NCI-H69 (cell line): Measurements from ENCODE around the gene LRRIQ1.
"Not testable (repeated sequence)": the region's sequence is repeated elsewhere in the genome, so short reads cannot be mapped to it uniquely, and the experiment has no call there.

Source experiments
- DNase-seq: peaks from one replicate; lab custom pipeline; 2025; lab: John Stamatoyannopoulos, UW

The LRRIQ1 gene, protein sequence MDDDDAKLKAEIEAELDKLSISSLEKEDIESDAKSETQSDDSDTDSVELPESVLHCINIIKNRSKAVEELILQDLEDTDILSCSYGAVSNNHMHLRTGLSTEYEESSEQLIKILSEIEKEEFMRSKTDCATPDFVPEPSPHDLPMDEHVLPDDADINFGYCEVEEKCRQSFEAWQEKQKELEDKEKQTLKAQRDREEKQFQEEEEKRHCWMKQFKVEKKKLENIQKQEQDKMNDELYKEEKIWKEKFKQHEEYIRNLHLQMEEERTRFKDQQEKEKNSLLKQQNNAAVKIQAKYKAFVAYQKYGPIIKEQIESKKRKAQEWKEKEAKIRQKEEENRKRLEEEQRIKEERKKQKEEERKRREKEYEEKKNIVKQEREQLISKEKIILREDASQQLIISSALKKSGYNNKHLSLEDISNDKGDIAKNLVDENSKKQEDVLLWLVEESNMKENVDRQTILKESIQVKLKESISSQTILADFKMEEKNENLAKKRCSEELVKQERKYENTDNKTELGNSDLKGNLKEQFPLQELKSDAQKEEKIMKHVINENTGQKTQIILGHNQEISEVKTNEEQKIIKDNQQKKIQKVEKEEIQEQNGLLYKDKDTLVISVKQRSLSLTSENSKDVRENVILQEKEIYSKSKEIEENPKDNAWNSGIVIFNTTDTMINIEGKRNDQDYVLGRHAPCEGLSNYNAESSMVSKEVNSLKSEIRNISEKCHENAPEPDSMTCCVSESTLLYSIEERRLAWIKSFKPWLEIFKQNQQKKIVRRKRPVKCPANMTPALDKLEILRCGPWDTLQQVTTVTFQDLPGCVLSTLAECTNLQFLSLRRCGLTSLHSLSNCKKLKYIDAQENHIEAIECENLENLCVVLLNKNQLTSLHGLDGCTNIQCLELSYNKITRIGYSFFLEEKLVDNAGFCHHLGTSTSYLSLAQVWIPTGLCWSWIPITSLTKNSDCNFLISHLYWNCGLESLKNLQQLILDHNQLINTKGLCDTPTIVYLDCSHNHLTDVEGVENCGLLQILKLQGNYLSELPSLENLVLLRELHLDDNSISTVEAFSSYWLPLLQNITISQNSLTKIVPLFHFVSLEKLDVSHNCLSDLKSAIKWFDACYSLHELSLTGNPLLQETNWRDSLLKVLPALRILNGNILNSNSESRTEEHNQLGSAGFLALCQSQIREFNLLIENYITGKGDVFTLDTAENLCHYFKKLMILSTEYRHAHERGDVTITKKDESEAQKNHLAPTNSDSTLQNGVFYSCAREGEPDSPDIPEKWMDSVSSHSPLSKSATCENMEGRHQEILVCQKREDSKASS (N-terminal part only)

DNA sequence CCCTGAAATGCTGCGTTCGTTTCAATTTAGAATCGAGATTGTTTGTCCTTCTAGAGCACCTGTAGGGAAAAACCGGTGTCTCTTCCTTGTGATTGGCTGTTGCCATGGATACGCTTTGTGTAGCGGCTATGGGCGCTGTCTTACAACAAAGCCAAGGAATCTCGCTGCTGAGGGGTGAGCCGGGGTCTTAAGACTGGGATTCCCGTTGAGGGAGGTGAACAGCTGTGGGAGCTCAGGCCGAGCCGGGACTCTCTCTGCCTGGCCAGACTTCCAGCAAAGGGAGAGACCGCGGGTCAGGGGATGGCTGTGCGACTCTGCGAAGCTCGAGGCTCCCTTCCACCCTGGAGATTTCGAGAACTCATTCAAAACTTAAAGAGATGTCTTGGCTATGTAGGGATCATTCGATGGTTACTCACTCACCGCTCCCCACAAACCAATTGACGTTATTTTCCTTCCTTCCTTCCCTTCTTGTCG lies at the start of gene LRRIQ1, which contains the start of gene TSPAN19:
TSS of gene LRRIQ1 (plus strand) at position 118 of the 474 bp plus-strand sequence. CDS start 1,826 bp downstream, outside the sequence.
TSS of gene TSPAN19 (minus strand) at position 44 of the 474 bp plus-strand sequence. CDS start 6,331 bp downstream, outside the sequence.
- DNase-seq = peak; percentile 97

DNA sequence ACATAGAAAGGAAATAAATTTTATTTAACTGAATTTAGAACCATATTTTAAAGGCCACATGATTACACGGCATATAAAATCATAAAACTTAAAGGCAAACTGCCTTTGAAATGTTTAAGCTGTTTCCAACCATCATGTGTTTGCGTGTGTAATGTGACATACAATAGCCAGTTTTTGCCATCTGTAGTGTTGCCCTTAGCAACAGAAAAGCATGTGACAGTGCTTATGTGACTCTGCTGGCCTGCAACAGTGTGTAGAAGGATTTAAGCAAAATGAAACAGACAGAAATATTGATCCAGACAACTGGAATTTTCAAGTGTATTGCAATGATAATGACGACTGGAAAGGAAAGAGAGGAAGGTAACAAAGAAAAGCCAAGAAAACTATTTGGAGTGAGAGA lies 49.6 kb upstream of the LRRIQ1 start:
- peak; percentile 66 for DNase-seq

DNA sequence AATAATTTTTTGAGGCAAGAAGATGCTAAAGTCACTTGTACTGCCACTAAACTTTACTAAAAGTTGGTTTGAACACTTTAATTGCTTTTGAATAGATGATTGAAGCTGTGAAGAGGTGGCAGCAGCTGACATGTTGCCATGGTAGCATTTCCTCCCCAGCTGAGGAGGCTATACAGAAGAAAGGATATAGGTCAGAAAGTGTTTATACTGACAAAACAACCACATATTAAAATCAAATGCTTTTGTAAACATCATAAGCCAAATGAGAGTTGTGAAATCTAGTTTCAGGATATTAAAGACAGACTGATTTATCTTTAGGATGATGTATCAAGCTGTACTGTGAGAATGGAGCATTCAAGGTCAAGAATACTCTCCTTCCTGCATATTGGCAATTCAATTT lies 41.7 kb upstream of the LRRIQ1 start:
- peak; percentile 46 for DNase-seq

DNA sequence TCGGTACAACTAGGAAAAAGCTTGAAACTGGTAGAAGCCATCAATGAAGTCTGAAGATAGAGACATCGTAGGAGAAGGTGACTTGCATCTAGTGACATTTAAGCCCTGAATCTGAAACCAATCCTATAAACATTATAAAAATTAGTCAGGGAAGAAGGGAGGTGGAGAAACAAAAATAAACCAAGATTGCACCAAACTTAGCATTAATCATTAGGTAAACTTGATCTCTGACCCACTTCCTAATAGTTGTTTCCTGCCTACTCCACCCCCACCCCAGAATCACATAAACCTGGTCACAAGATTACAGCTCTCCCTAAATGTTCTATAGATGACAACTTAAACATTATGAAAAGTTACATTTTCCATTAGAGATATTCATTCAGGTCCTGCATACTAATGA lies 40.5 kb upstream of the LRRIQ1 start:
- DNase-seq = no peak

DNA sequence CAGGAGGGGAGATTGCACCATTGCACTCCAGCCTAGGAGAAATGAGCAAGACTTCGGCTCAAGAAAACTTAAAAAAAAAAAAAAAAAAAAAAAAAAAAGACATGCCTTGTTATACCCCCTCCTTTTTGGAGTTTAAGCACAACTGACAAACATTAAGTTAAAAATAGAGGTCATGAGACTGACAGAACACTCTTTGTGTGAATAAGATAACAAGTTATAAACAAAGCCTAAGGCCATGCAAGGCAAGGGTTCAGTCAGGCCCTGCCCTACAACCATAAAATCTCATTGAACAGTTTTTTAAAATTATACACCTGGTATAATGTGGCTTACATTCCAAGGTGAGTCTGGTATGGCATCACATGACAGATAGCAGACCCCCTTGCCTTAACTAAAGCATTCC lies 39.4 kb upstream of the LRRIQ1 start:
- DNase-seq = no peak

DNA sequence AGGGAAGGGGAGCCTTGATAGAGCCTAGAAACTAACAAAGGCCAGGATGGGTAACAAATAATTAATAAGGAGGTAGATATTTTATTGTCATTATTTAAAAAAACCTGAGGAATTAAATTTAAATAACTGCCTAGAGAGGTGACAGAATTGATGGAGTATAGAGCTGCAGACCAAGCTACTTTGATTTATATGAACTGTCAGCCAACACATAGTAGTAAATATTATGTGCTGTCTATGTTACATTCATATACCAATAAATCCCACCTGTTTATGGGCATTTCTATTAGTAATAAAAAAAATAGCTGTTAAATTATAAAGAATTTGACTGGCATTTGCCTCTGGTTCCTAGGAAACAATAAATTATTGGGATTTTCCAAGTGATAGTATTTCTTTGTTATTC lies 37.8 kb upstream of the LRRIQ1 start:
- no peak for DNase-seq

DNA sequence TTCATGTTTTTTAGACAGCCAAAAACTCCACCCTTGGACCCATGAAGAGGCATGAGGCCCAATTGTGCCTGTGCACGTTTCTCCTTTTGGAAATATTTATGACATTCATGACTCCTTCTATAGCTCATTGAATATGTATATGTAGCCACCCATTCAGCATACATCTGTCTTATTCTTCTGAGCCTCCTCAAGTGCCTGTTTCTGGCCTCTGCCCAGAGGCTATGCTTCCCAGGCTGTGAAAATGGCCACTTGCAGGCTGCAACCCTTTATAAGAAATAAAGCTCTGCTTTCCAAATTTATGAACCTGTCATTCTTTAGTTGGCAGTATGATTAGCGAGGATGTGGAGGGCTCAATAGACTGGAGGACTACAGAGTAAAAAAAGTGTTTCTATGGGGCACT lies 35.4 kb upstream of the LRRIQ1 start:
- no peak for DNase-seq

DNA sequence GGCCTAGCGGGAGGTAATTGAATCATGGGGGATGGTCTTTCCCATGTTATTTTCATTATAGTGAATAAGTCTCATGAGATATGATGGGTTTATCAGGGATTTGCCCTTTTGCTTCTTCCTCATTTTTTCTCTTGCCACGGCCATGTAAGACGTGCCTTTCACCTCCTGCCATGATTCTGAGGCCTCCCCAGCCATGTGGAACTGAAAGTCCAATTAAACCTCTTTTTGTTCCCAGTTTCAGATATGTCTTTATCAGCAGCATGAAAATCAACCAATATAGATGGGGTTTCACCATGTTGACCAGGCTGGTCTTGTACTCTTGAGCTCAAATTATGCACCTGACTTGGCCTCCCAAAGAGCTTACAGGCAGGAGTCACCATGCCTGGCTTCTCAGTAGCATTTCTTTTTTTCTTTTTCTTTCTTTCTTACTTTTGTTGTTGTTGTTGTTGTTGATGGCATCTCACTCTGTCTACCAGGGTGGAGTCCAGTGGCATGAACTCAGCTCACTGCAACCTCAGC lies 33.3 kb upstream of the LRRIQ1 start:
- DNase-seq = no peak

DNA sequence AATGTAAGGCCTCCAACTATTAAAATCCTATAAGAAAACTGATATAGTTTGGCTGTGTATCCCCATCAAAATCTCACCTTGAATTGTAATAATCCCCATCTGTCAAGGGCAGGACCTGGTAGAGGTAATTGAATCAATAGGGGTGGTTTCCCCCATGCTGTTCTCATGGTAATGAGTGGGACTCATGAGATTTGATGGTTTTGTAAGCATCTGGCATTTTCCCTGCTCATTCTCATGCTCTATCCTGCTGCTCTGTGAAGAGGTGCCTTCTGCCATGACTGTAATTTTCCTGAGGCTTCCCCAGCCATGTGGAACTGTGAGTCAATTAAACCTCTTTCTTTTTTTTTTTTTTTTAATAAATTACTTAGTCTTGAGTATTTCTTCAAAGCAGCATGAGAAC lies 31.9 kb upstream of the LRRIQ1 start:
- DNase-seq = peak; percentile 55

DNA sequence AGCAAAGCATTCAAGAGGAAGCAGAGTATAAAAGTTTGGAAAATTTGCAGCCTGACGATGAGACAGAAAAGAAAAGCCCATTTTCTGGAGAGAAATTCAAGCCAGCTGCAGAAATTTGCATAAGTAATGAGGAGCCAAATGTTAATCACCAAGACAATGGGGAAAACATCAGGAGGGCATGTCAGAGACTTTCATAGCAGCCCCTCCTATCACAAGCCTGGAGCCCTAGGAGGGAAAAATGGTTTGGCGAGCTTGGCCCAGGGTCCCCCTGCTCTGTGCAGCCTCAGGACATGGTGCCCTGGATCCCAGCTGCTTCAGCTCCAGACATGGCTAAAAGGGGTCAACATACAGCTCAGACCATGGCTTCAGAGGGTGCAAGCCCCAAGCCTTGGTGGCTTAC lies 31.1 kb upstream of the LRRIQ1 start:
- DNase-seq = not testable (repeated sequence)

DNA sequence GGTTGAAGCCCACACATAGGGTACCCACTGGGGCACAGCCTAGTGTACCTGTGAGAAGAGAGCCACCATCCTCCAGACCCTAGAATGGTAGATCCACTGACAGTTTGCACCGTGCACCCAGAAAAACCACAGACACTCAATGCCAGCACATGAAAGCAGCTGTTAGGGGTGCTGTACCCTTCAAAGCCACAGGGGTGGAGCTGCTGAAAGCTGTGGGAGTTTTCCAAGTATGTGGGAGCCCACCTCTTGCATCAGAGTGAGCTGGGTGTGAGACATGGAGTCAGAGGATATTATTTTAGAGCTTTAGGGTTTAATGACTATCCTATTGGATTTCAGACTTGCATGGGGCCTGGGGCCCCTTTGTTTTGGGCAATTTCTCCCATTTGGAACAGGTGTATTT lies 30.5 kb upstream of the LRRIQ1 start:
- DNase-seq = no peak

DNA sequence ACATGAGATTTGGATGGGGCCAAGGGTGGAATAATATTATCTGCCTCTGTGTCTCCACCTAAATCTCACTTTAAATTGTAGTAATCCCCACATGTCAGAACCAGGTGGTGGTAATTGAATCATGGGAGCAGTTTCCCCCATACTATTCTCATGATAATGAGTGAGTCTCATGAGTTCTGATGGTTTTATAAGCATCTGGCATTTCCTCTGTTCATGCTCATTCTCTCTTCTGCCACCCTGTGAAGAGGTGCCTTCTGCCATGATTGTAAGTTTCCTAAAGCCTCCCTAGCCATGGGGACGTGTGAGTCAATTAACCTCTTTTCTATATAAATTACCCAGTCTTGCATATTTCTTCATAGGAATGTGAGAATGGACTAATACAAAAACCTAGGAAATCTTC lies 29.9 kb upstream of the LRRIQ1 start:
- no peak for DNase-seq

DNA sequence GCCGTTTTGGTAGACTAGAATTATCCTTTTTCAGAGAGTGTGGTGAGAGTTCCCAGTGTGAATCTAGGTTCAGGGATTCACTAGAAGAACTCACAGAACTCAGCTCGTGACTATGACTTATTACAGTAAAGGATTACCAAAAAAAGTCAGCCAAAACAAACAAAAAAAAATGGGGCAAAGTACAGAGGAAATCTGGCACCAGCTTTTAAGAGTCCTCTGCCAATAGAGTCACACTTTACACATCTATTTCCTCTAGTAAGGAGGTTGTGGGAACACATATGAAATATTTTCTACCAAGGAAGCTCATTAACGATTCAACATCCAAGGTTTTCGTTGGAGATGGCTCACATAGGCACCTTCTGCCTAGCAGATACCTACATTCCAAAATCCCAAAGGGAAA lies 28.3 kb upstream of the LRRIQ1 start:
- DNase-seq = no peak

DNA sequence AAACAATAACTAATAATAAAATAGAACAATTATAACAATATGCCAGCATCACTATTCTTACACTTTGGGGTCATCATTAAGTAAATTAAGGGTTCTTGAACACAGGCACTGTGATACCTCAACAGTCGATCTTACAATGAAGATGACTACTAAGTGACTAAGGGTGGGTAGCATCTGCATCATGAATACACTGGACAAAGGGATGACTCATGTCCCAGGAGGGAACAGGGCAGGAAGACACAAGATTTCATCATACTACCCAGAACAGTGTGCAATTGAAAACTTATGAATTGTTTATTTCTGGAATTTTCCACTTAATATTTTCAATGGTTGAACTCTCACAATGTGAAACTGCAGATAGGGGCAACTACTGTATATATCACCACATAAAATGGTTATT lies 19.7 kb upstream of the LRRIQ1 start:
- peak; percentile 38 for DNase-seq

DNA sequence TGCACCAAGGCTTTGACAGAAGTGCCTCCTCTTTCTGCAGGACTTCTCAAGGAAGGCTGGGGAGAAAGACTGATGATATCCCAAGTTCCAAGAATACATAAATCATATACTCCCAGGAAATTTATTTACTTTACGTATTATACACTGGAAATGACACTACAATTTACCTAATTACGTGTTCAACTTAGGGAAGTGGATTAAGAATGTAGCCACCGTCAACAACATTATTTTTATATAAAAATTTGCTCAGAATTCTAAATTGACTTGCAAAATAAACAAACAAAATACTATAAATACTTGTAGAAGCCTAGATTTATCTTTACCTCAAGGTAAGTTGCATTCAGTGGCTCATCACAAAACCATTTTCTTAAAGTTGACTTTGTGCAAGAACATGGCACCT lies 19.0 kb upstream of the LRRIQ1 start:
- DNase-seq = no peak

DNA sequence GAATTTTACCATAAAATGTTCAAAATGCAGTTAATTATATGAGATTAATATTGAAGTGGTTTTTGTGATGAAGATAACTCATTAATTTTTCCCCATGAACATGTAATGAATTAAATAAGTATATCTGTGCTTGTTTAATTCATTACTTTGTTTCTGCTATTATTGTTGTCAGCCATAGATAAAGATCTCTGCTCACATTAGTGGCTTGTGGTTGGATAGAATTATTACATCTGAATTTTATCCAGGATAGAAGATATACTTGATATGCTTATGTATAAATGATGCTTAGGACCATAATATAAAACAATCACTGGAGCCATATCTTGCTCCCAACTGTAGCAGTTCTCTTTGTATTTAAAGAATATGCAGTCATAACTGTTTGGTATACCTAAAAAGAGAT lies 18.5 kb upstream of the LRRIQ1 start:
- DNase-seq = no peak

DNA sequence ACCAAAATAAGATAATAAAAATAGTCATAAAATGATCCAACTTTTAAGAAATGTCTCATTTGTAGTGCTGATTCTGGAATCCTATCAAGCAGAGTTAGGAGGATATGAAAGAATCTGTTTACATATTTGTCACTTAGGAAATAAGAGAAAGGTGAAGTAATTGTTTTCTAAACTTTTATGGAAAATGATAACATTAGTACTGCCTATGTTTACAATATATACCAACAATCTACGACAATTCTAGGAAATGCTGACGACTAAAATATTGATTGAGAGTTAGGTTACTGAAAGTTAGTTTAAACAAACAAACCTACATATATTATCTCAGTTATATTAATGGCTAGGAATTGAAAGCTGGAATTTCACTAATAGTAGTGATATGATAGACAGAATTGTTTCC lies 18.1 kb upstream of the LRRIQ1 start:
- DNase-seq = no peak

DNA sequence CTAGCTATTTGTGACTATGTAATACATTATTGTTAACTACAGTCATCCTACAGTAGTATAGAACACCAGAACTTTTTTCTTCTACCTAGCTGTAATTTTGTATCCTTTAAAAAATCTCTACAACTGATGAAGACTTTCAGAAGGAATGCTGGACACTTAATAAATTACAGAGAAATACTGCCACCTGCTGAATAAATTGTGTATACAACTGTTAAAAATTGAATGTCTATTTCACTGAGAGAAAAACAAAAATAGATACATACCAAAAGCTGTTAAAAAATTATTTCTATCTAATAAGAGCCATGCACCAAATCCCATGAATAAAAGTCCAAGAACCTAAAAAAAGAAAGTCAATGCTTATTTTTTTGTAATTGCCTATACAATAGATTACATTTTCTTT lies 6.7 kb upstream of the LRRIQ1 start:
- peak; percentile 57 for DNase-seq

DNA sequence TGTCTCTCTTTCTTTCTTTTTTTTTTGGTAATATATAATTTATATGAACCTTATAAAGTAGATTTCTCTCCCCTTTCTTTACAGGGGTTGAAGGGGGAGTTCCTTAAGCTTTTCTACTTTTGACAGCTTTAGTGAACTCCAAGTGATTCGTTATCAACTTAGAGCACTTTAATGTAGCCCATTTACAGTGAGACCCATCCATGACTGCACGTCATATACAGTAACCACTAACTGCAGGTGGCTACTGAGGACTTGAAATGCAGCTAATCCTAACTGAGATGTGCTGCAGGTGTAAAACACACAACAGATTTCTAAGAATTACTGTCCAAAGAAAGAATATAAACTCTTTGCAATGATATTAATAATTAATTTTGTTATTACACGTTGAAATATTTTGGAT lies 582 bp downstream of the LRRIQ1 start:
- peak; percentile 28 for DNase-seq

DNA sequence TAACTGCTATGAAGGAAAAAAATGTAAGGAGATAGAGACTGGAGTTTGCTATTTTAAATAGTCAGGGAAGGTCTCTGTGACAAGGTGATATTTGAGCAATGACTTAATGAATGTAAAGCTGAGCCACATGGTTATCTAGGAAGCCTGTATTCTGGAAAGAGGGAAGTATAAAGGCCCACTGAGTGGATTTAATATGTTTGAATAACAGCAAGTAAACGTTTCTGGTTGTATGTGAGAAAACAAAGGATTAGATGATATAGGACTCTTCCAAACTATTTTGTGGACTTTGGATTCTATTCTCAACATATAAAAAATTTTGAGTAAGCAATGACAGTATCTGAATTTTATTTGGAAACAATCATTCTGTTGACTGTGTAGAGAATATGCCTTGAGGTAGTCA lies 5.2 kb downstream of the LRRIQ1 start:
- DNase-seq = no peak

DNA sequence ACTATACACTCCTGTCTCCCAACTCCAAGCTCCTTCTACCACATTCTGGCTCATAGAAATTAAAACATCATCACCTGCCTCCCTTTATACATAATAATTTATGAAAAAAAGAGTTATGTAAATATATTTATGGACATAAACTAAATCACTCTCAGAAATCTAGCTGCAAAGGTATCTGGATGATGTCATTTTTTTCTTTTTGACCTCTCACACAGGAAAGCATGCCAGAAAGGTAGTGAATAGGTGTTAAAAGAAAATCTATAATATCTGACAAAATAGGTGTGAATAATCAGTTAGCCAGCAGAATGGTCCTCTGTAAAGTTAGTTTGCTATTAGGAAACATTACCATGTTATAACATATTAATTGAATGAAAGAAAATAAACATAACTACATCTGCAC lies 7.7 kb downstream of the LRRIQ1 start:
- DNase-seq = no peak
